ENCODE data around the gene EPN3.

DNA sequence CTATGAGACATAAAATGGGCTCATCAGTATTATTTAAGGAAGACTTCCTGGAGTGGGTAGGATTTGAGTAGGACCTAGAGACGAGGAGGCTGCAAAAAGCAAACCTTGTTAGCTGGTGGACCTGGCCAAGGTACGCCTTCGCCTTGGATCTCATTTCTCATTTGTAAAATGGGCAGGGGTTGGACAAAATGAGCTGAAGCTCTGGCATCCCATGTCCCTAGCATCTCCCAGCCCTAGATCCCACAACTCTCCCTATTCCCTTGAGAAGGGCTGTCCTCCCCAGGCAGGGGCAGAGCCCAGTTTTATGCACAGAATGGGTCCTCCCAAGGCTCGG is 14.1 kb downstream of the EPN3 start:
- TF ChIP-seq, protein P1, sequence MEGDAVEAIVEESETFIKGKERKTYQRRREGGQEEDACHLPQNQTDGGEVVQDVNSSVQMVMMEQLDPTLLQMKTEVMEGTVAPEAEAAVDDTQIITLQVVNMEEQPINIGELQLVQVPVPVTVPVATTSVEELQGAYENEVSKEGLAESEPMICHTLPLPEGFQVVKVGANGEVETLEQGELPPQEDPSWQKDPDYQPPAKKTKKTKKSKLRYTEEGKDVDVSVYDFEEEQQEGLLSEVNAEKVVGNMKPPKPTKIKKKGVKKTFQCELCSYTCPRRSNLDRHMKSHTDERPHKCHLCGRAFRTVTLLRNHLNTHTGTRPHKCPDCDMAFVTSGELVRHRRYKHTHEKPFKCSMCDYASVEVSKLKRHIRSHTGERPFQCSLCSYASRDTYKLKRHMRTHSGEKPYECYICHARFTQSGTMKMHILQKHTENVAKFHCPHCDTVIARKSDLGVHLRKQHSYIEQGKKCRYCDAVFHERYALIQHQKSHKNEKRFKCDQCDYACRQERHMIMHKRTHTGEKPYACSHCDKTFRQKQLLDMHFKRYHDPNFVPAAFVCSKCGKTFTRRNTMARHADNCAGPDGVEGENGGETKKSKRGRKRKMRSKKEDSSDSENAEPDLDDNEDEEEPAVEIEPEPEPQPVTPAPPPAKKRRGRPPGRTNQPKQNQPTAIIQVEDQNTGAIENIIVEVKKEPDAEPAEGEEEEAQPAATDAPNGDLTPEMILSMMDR (IDR thresholded peaks at IDR 0.05): no peak
- no peak for TF ChIP-seq POLR2A (IDR thresholded peaks at IDR 0.05)
